Caco-2 (cell line): ENCODE data around the gene PMVK. TPM values are rescaled to one million over a fixed set of nuclear protein-coding genes. Genes with fewer than 3 reads are reported as not detected.
A peak's percentile ranks its signal among the peaks of the same experiment; 100 is the strongest.

Experiments used
- Bru-seq: library from RNA; stranded (reverse); fragments of 400-500 nt; gene quantifications from one replicate; lab custom pipeline; 2021; lab: Mats Ljungman, UMichigan
- BruChase-seq, 2 experiments: library from RNA; stranded (reverse); fragments of 400-500 nt; gene quantifications; one replicate each; lab custom pipeline; 2021; lab: Mats Ljungman, UMichigan
- BruUV-seq: library from RNA; stranded (reverse); fragments of 400-500 nt; replicated peaks from 2 replicates; lab custom pipeline; 2021; lab: Mats Ljungman, UMichigan
- CTCF ChIA-PET: fragments of 300-600 bp; sonication (Branson Sonifier 250); formaldehyde crosslinking; loops from one replicate; lab custom pipeline; 2022; ENCODE audit warnings: antibody characterized with exemption; lab: Charles Lee
- POLR2A ChIA-PET: fragments of 300-600 bp; sonication (Branson Sonifier 250); formaldehyde crosslinking; loops from one replicate; lab custom pipeline; 2022; ENCODE audit warnings: antibody characterized with exemption; lab: Charles Lee
- DNase-seq, 2 experiments: peaks; one replicate each; pipeline versions ENCODE4 v3.0.0 to v3.0.0-alpha.2; 2020 to 2022
- H3K27me3 ChIP-seq: replicated peaks from 2 replicates; pipeline ENCODE4 v1.6.0; 2011; ENCODE audit warnings: low read length; ENCODE audit not compliant: control insufficient read depth, insufficient read depth
- H3K36me3 ChIP-seq: 2 replicates; pipeline ENCODE4 v1.5.1; 2011; ENCODE audit warnings: low read length; ENCODE audit not compliant: control insufficient read depth, insufficient read depth
- H3K4me1 ChIP-seq: fragments of 250-450 bp; sonication (Bioruptor Pico); 2 replicates; pipeline ENCODE4 v1.5.1; 2020; ENCODE audit warnings: mild to moderate bottlenecking
- H3K4me3 ChIP-seq: 2 replicates; pipeline ENCODE4 v1.5.1; 2011; ENCODE audit warnings: low read depth, mild to moderate bottlenecking, control low read depth, low read length
- H3K9me3 ChIP-seq: fragments of 250-450 bp; sonication (Bioruptor Pico); 2 replicates; pipeline ENCODE4 v1.5.1; 2020; ENCODE audit warnings: mild to moderate bottlenecking, moderate library complexity
- H3K27ac Mint-ChIP-seq: one replicate; pipeline ENCODE4 v1.8.0; 2022; ENCODE audit warnings: mixed read lengths; ENCODE audit not compliant: unreplicated experiment
- H3K27me3 Mint-ChIP-seq: one replicate; pipeline ENCODE4 v1.8.0; 2022; ENCODE audit warnings: mixed read lengths; ENCODE audit not compliant: insufficient read depth, unreplicated experiment
- H3K36me3 Mint-ChIP-seq: one replicate; pipeline ENCODE4 v1.8.0; 2022; ENCODE audit warnings: mild to moderate bottlenecking, mixed read lengths; ENCODE audit not compliant: insufficient read depth, unreplicated experiment
- H3K4me1 Mint-ChIP-seq: one replicate; pipeline ENCODE4 v1.8.0; 2022; ENCODE audit warnings: low read depth, mixed read lengths; ENCODE audit not compliant: unreplicated experiment
- H3K4me3 Mint-ChIP-seq: one replicate; pipeline ENCODE4 v1.8.0; 2022; ENCODE audit warnings: mild to moderate bottlenecking, moderate library complexity, mixed read lengths; ENCODE audit not compliant: unreplicated experiment
- H3K9me3 Mint-ChIP-seq: one replicate; pipeline ENCODE4 v1.8.0; 2022; ENCODE audit warnings: mixed read lengths; ENCODE audit not compliant: unreplicated experiment
- intact Hi-C: fragments of 100-400 bp; cut with micrococcal nuclease; formaldehyde crosslinking; loops from one replicate; pipeline ENCODE4 v1.10.0; 2022; ENCODE audit not compliant: unreplicated experiment
- long read RNA-seq: library from polyadenylated mRNA; stranded (forward); transcript quantifications from one replicate; pipeline ENCODE4 v2.0.0, GENCODE V29; 2022
- total RNA-seq: library from RNA; stranded (reverse); gene quantifications from 2 replicates; pipeline ENCODE4 v1.2.3, GENCODE V29; 2022
- TF ChIP-seq, protein P1 (sequence below), 2 experiments: fragments of 200-600 bp in 1 of 2; IDR thresholded peaks; 1 replicate in 1 of 2; 2 replicates in 1 of 2; pipeline versions ENCODE4 v1.5.1 to v1.8.0; 2011 to 2022; ENCODE audit warnings: antibody characterized with exemption in 1 of 2, control low read depth in 1 of 2, inconsistent platforms in 1 of 2, low read depth in 1 of 2, low read length in 1 of 2, mild to moderate bottlenecking in 1 of 2, moderate library complexity in 1 of 2; ENCODE audit not compliant: insufficient read depth in 1 of 2, severe bottlenecking in 1 of 2, unreplicated experiment in 1 of 2

PMVK gene
- total RNA-seq (25.1 and 25.2 TPM in 2 replicates), Bru-seq, nascent RNA (percentile 57 among the genes with signal in this experiment), BruChase-seq, experiment 1, labeled RNA remaining after a 2-hour chase (percentile 56 among the genes with signal in this experiment), BruChase-seq, experiment 2, labeled RNA remaining after a 6-hour chase (percentile 65 among the genes with signal in this experiment)
- long read RNA-seq, transcript PMVK-201 (5 exons, 1,280 nt), result major isoform, 53 of 59 reads
- long read RNA-seq, partial matches to known transcripts, result 4 of 59 reads
- long read RNA-seq, other reads (novel, unspliced or antisense), result 2 of 59 reads

- CTCF ChIA-PET, result interaction anchor here (0.6 to 2.1 kb wide), 13 partner anchors 15 to 377 kb away, joined by 3 to 12 read pairs (median 3); partner anchors contain the start of genes ADAM15, LENEP, PBXIP1 and SHC1
Observed at GRCh38 chr1:154936555-154937084, at the start of gene PMVK. TSS of gene PMVK (minus strand) at chr1:154936719. CDS start at chr1:154936685, 34 bp downstream.

DNA sequence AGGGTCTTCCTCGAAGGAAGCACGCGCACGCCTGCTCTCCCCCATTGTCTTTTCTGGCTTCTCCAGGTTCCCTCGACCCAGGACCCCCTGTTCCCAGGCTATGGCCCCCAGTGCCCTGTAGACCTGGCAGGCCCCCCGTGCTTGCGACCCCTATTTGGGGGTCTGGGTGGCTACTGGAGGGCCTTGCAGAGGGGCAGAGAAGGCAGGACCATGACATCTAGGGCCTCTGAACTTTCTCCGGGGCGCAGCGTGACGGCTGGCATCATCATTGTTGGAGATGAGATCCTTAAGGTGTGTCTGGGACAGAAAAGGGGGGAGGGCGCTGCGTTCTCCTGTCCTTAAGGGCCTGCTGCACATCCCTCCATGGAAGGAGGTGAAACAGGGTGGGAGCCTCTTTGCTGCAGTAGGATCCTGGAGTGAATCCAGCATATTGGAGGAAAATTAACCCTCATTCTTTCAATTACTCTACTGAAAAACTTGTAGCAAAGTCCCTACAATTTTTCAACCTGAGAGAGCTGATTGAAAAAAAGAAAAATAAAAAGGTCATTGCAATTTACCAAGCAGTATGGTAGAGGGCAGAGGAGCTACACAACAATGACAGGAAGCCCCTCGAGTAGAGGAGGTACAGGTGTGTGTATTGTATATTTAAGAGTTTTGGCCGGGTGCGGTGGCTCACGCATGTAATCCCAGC lies 47.4 kb upstream of the PMVK start:
- DNase-seq, result no peak
- no TSS peak for BruUV-seq
- no peaks in the 10 kb centered on the region for H3K9me3 Mint-ChIP-seq
- CTCF ChIA-PET, result interaction anchor here (0.6 to 2.9 kb wide), 9 partner anchors 10 to 101 kb away, joined by 3 to 26 read pairs (median 4); partner anchors contain the start of genes ADAM15, LENEP and PYGO2
- H3K4me3 ChIP-seq, result peak overlapping the region; percentile 82
- intact Hi-C loops, result loop anchor here (1.0 kb wide), 2 partner anchors 10 to 16 kb away; partner anchors contain the start of gene CKS1B
- H3K9me3 ChIP-seq, result no peaks in the 10 kb centered on the region
- no peak overlapping the region for H3K27ac Mint-ChIP-seq
- peaks cover 6% of the 10 kb centered on the region for H3K36me3 ChIP-seq
- H3K27me3 Mint-ChIP-seq, result no peaks in the 10 kb centered on the region
- no peaks in the 10 kb centered on the region; the same call in 1 of the 2 replicates for H3K4me1 ChIP-seq
- TF ChIP-seq, protein P1, sequence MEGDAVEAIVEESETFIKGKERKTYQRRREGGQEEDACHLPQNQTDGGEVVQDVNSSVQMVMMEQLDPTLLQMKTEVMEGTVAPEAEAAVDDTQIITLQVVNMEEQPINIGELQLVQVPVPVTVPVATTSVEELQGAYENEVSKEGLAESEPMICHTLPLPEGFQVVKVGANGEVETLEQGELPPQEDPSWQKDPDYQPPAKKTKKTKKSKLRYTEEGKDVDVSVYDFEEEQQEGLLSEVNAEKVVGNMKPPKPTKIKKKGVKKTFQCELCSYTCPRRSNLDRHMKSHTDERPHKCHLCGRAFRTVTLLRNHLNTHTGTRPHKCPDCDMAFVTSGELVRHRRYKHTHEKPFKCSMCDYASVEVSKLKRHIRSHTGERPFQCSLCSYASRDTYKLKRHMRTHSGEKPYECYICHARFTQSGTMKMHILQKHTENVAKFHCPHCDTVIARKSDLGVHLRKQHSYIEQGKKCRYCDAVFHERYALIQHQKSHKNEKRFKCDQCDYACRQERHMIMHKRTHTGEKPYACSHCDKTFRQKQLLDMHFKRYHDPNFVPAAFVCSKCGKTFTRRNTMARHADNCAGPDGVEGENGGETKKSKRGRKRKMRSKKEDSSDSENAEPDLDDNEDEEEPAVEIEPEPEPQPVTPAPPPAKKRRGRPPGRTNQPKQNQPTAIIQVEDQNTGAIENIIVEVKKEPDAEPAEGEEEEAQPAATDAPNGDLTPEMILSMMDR (IDR thresholded peaks at IDR 0.05; ENCODE audit: insufficient read depth in 1 of 2, low read depth in 1 of 2, low read length in 1 of 2, severe bottlenecking in 1 of 2, unreplicated experiment in 1 of 2), result no peak
- H3K27me3 ChIP-seq, result no peaks in the 10 kb centered on the region
- H3K4me1 Mint-ChIP-seq, result no peaks in the 10 kb centered on the region
- POLR2A ChIA-PET, result interaction anchor here (0.7 to 2.8 kb wide), 13 partner anchors 9 to 28 kb away, joined by 3 to 24 read pairs (median 4); partner anchors contain the start of genes CKS1B, LENEP, PBXIP1 and PYGO2
- H3K36me3 Mint-ChIP-seq, result peaks cover 65% of the 10 kb centered on the region
- H3K4me3 Mint-ChIP-seq, result no peak overlapping the region

More at GRCh38 chr1:154936555-154937084, at the start of gene PMVK:
- peak within 1 kb of the TSS; percentile 99 for H3K27ac Mint-ChIP-seq
- H3K27me3 Mint-ChIP-seq, result no peaks in the 10 kb centered on the region
- peaks cover 17% of the 10 kb centered on the region for H3K4me1 Mint-ChIP-seq
- no TSS peak for BruUV-seq
- peak within 1 kb of the TSS; percentile 87 for H3K4me3 Mint-ChIP-seq
- Histone ChIP-seq H3K36me3 (no peaks in the 10 kb centered on the region), H3K4me1 (peaks cover 6% of the 10 kb centered on the region), H3K9me3 (no peaks in the 10 kb centered on the region), H3K27me3 (no peaks in the 10 kb centered on the region), H3K4me3 (peak within 1 kb of the TSS; percentile 72)
- POLR2A ChIA-PET, result interaction anchor here (0.5 to 1.7 kb wide), 9 partner anchors 19 to 377 kb away, joined by 3 to 21 read pairs (median 5); partner anchors contain the start of genes ADAM15, PBXIP1 and PYGO2
- TF ChIP-seq, protein P1 (IDR thresholded peaks at IDR 0.05; ENCODE audit: insufficient read depth in 1 of 2, low read depth in 1 of 2, low read length in 1 of 2, severe bottlenecking in 1 of 2, unreplicated experiment in 1 of 2), result peak in 1 of 2 experiments; percentile 62
- peaks cover 23% of the 10 kb centered on the region for H3K36me3 Mint-ChIP-seq
- intact Hi-C loops, result loop anchor here (1.0 to 2.0 kb wide), 2 partner anchors 38 to 58 kb away; partner anchors contain the start of gene CKS1B
- H3K9me3 Mint-ChIP-seq, result no peaks in the 10 kb centered on the region
- peak; percentile 97 to 98 for DNase-seq
